Ectodermal cell (in vitro differentiated cells): ENCODE data around the gene NDUFAF2.
"Not testable (repeated sequence)": the region's sequence is repeated elsewhere in the genome, so short reads cannot be mapped to it uniquely, and the experiment has no call there.

Experiments
- H3K27ac ChIP-seq: 2 replicates; pipeline ENCODE4 v1.7.0; 2013; ENCODE audit warnings: mild to moderate bottlenecking, low read depth, low read length; ENCODE audit not compliant: insufficient read depth, poor library complexity, severe bottlenecking
- H3K27me3 ChIP-seq: 2 replicates; pipeline ENCODE4 v1.7.0; 2013; ENCODE audit warnings: mild to moderate bottlenecking, low read length; ENCODE audit not compliant: insufficient read depth, control insufficient read depth, poor library complexity, severe bottlenecking
- H3K36me3 ChIP-seq: one replicate; pipeline ENCODE4 v1.7.0; 2013; ENCODE audit warnings: low read length; ENCODE audit not compliant: control insufficient read depth, insufficient read depth
- H3K4me1 ChIP-seq: one replicate; pipeline ENCODE4 v1.7.0; 2013; ENCODE audit warnings: low read length; ENCODE audit not compliant: control insufficient read depth, insufficient read depth
- H3K4me3 ChIP-seq: 2 replicates; pipeline ENCODE4 v1.7.0; 2013; ENCODE audit warnings: low read depth, low read length, control low read depth; ENCODE audit not compliant: insufficient read depth
- H3K9me3 ChIP-seq: 2 replicates; pipeline ENCODE4 v1.7.0; 2013; ENCODE audit warnings: mild to moderate bottlenecking, low read length, moderate library complexity; ENCODE audit not compliant: control insufficient read depth
- WGBS, 2 experiments: methylation state at CpG; one replicate each; pipeline ENCODE4 v1.1.7; 2013; ENCODE audit warnings: missing lambda C conversion rate in 2 of 2; 5-methylcytosine and 5-hydroxymethylcytosine counted together

Gene NDUFAF2

GRCh38 chr5:61180886-61181285, 235.9 kb downstream of the NDUFAF2 start:
- H3K9me3 ChIP-seq = no peaks in the 10 kb centered on the region
- WGBS, 2 experiments = 94% methylated on average over 2 of the region's 2 CpGs
- no peak overlapping the region for H3K4me3 ChIP-seq
- no peak overlapping the region for H3K27ac ChIP-seq
- no peaks in the 10 kb centered on the region for H3K36me3 ChIP-seq
- H3K27me3 ChIP-seq = no peaks in the 10 kb centered on the region
- no peaks in the 10 kb centered on the region for H3K4me1 ChIP-seq

- 98% methylated on average over 2 of the region's 2 CpGs for WGBS, 2 experiments
- Histone ChIP-seq H3K9me3 (no peaks in the 10 kb centered on the region), H3K27ac (no peak overlapping the region), H3K27me3 (no peaks in the 10 kb centered on the region), H3K36me3 (no peaks in the 10 kb centered on the region), H3K4me1 (no peaks in the 10 kb centered on the region), H3K4me3 (no peak overlapping the region)
These were observed 237.4 kb downstream of the NDUFAF2 start for GRCh38 chr5:61182449-61182848.

GRCh38 chr5:61183538-61183937, 238.5 kb downstream of the NDUFAF2 start:
- no peaks in the 10 kb centered on the region for H3K9me3 ChIP-seq
- H3K4me1 ChIP-seq = no peaks in the 10 kb centered on the region
- no peak overlapping the region for H3K4me3 ChIP-seq
- no peaks in the 10 kb centered on the region for H3K27me3 ChIP-seq
- H3K36me3 ChIP-seq = no peaks in the 10 kb centered on the region
- H3K27ac ChIP-seq = no peak overlapping the region
- WGBS, 2 experiments = no CpG with 5 or more reads among the region's 1 CpG

- Histone ChIP-seq H3K9me3 (no peaks in the 10 kb centered on the region), H3K4me3 (no peak overlapping the region), H3K27me3 (no peaks in the 10 kb centered on the region), H3K36me3 (no peaks in the 10 kb centered on the region), H3K27ac (no peak overlapping the region), H3K4me1 (no peaks in the 10 kb centered on the region)
- whole genome bisulfite sequencing, 2 experiments = 92% methylated on average over 2 of the region's 2 CpGs; no CpG with 5 or more reads in 1 of the 2 experiments
These were observed 239.7 kb downstream of the NDUFAF2 start for GRCh38 chr5:61184708-61185107.

- H3K9me3 ChIP-seq = no peaks in the 10 kb centered on the region
- H3K4me1 ChIP-seq = no peaks in the 10 kb centered on the region
- H3K27ac ChIP-seq = no peak overlapping the region
- WGBS, 2 experiments = 86 to 90% methylated on average over 2 of the region's 2 CpGs
- no peak overlapping the region for H3K4me3 ChIP-seq
- H3K27me3 ChIP-seq = no peaks in the 10 kb centered on the region
- H3K36me3 ChIP-seq = no peaks in the 10 kb centered on the region
These were observed 241.6 kb downstream of the NDUFAF2 start for GRCh38 chr5:61186634-61187033.

- not testable (repeated sequence) for H3K4me3 ChIP-seq, H3K9me3 ChIP-seq, H3K36me3 ChIP-seq, H3K27ac ChIP-seq, H3K4me1 ChIP-seq, H3K27me3 ChIP-seq
These were observed 242.3 kb downstream of the NDUFAF2 start for GRCh38 chr5:61187352-61187751.

- WGBS, 2 experiments = 76 to 87% methylated on average over 2 of the region's 2 CpGs
- not testable (repeated sequence) for H3K4me3 ChIP-seq, H3K9me3 ChIP-seq, H3K36me3 ChIP-seq, H3K27me3 ChIP-seq, H3K4me1 ChIP-seq, H3K27ac ChIP-seq
These were observed 242.8 kb downstream of the NDUFAF2 start for GRCh38 chr5:61187826-61188225.

GRCh38 chr5:61198606-61199005, 253.6 kb downstream of the NDUFAF2 start:
- H3K36me3 ChIP-seq = no peaks in the 10 kb centered on the region
- no peak overlapping the region for H3K4me3 ChIP-seq
- no peaks in the 10 kb centered on the region for H3K27me3 ChIP-seq
- H3K27ac ChIP-seq = no peak overlapping the region
- WGBS, 2 experiments = 95 to 96% methylated on average over 2 of the region's 2 CpGs
- no peaks in the 10 kb centered on the region for H3K4me1 ChIP-seq
- no peaks in the 10 kb centered on the region for H3K9me3 ChIP-seq

- H3K36me3 ChIP-seq = no peaks in the 10 kb centered on the region
- WGBS, 2 experiments = 88 to 94% methylated on average over 8 of the region's 8 CpGs
- no peaks in the 10 kb centered on the region for H3K9me3 ChIP-seq
- no peaks in the 10 kb centered on the region for H3K27me3 ChIP-seq
- no peaks in the 10 kb centered on the region for H3K4me1 ChIP-seq
- no peak overlapping the region for H3K27ac ChIP-seq
- H3K4me3 ChIP-seq = no peak overlapping the region
These were observed 255.7 kb downstream of the NDUFAF2 start for GRCh38 chr5:61200582-61201155.

GRCh38 chr5:61202213-61202612, 257.2 kb downstream of the NDUFAF2 start:
- Histone ChIP-seq H3K27ac (no peak overlapping the region), H3K4me1 (no peaks in the 10 kb centered on the region), H3K36me3 (no peaks in the 10 kb centered on the region), H3K27me3 (no peaks in the 10 kb centered on the region), H3K9me3 (no peaks in the 10 kb centered on the region), H3K4me3 (no peak overlapping the region)
- 92 to 100% methylated on average over 1 of the region's 2 CpGs for WGBS, 2 experiments
